Omental fat pad (tissue), 4 donors: ENCODE measurements around the gene KCNJ6. TPM values are rescaled to one million over a fixed set of nuclear protein-coding genes. Genes with fewer than 3 reads are reported as not detected.

Source experiments
- ATAC-seq: fragments of 150-250 bp; one replicate; pipeline ENCODE4 v1.9.1; 2016; ENCODE audit warnings: mild to moderate bottlenecking, moderate library complexity; ENCODE audit not compliant: low FRiP score
- DNase-seq: peaks from one replicate; pipeline ENCODE4 v3.0.0-alpha.2; 2019; ENCODE audit warnings: low spot score
- CTCF ChIP-seq, 3 donors: fragments of 450-650 bp; IDR thresholded peaks; one replicate each; pipeline ENCODE4 v1.5.1; 2016 to 2017; ENCODE audit warnings: antibody characterized with exemption in 3 of 3, mild to moderate bottlenecking in 3 of 3, moderate library complexity in 2 of 3
- total RNA-seq, 4 donors: library from RNA; depleted of rRNA; stranded (reverse); fragments of >200 nt; gene quantifications; one replicate each; pipeline ENCODE4 v1.1.0, GENCODE V29; 2016

KCNJ6 gene
- total RNA-seq, 4 donors from 2014 or later, result not detected

GRCh38 chr21:37860416-37860815 lies 55.8 kb downstream of the KCNJ6 start:
- ATAC-seq (no peak), DNase-seq (no peak)
- no peak for TF ChIP-seq CTCF (IDR thresholded peaks at IDR 0.05)

- TF ChIP-seq CTCF (IDR thresholded peaks at IDR 0.05), result no peak
- DNase-seq, result no peak
- no peak for ATAC-seq
Measured at GRCh38 chr21:37855647-37856625, 60.3 kb downstream of the KCNJ6 start.

DNA sequence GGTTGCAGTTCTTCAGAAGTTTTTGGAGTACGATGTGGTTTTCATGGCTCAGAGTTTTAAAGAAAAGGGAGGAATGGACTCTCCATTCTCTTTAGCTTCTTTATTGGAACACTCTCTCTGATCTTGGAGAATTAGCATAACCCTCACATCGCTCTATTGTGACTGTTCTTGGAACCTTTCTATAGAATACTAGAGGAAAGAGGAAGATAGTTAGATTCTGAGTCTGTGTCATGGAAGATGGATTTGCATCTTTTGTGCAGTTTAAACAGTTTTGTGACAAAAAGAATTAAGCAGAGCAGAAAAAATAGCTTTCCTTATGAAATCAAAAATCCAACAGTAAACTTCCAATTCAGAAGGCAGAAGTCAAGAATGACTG lies 61.0 kb downstream of the KCNJ6 start:
- ATAC-seq, result no peak
- no peak for TF ChIP-seq CTCF (IDR thresholded peaks at IDR 0.05)

GRCh38 chr21:37849506-37850102 lies 66.7 kb downstream of the KCNJ6 start:
- no peak for ATAC-seq

More for the DNA sequence above, 61.0 kb downstream of the KCNJ6 start:
- no peak for DNase-seq

DNA sequence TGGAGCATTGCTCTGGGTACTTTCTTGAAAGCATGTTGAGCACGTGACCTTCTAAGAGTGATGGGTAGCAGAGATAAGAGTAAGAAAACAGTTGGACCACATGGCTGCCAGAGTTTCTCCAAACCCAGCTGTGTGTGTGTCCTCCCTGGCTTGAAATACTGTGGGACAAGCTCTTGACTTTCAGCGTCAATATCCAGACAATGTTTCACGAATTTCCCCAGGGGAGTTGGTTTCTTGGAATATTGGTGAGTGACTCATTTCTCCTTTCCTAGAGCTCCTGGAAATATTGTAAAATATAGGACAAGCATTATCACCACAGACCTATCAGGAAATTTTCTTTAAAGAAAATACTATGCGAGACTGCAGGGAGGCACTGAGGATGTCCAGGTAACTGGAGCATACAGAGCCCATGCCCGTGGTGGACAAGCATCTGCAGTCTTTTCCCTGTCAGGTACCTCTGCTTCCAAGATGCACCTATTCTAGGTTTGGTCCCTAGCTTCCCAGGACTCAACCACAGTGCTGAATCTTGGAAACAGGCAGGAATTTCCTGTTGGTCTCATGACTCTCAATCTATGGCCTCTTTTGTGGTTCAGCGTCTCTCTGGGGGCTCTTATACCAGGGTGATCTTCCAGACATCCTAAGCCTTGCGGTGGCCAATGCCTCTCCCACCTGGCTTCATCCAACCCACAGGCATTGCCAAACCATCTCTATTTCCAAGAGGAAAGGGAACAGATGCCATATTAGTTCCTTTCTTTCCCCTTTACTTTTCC lies 67.4 kb downstream of the KCNJ6 start:
- no peak for ATAC-seq
- no peak for TF ChIP-seq CTCF (IDR thresholded peaks at IDR 0.05)
- DNase-seq, result no peak

More at GRCh38 chr21:37849506-37850102, 66.7 kb downstream of the KCNJ6 start:
- DNase-seq, result no peak
- TF ChIP-seq CTCF (IDR thresholded peaks at IDR 0.05), result no peak

DNA sequence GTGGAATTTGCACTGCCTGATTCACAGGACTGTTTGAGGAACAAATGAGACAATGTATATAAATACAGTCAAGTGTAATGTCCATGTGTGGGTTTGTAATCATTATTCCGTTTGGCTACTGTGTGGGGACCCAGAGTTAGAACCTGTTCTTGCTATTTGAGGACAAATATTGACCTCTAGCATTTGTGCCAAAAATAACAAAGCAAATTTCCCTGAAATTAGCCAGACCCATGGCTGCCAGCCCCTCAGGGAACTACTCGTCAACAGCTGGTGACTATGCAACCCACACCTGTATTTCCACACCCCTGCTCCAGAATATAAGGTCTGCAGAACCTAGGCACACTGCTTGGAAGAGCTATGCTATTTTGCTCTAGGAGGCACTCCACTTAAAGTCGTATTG lies 70.7 kb downstream of the KCNJ6 start:
- DNase-seq (no peak), ATAC-seq (no peak)
- no peak for TF ChIP-seq CTCF (IDR thresholded peaks at IDR 0.05)
